Measurements from ENCODE around the gene RBM20. TPM values are rescaled to one million over a fixed set of nuclear protein-coding genes. Genes with fewer than 3 reads are reported as not detected.

RBM20 gene
- total RNA-seq, 1 donor from 2014 or later, result 0.13 TPM

GRCh38 chr10:110671788-110672579 is 27.8 kb downstream of the RBM20 start:
- DNase-seq (ENCODE audit: low read depth, low spot score), result peak; percentile 36

DNA sequence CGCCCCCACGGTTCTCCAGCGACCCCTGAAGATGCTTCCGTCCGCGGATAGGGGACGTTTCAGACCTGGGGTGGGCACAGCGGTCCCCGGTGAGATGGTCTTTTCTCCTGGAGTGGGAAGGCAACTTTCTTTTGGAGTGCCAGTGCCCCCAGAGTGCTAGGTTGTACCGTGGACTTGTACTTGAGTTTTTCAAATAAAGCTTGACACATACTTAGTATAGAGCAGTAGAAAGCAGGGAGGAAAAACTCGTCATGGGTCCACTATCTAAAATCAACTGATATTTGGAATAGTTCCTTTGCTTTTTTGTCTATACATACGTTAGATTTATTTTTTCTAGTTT is 28.4 kb downstream of the RBM20 start:
- no peak for DNase-seq (ENCODE audit: low read depth, low spot score)

- DNase-seq (ENCODE audit: low read depth, low spot score), result no peak
Observed at GRCh38 chr10:110676016-110676415, 31.9 kb downstream of the RBM20 start.

DNA sequence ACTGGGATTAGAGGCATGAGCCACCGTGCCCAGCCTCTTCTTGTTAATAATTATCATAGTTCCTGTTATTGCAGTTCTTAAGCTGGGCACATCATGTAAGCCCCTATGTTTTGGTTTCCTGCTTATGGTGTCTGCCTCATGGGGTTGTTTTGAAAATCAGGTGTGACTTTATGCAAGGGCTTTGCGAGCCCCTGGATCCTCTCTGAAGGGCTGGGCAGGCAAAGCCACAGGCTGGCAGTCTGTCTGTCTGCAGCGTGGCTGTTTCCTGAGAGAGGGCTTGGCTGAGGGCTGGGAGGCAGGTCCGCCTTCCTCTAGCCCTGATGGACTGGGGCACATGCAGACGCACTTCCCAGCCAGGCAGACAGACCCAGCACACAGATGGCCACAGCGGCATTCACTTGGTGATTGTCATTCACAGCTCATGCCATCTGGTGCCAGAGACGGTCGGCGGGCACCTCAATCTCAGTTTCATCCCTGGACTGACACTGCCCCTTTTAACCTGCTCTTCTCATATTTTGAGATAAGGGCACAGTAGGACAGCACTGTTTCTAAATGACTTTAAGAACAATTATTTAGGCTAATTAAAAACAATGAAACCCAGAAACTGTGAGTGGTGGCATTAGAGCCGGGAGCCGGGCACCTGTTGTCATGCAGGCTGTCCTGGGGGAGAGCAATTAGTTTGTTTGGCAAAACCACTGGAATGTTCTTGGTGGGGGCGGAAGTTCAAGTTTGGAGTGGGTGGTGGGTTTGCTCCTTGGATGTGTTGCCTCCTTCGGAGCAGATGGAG is 35.5 kb downstream of the RBM20 start:
- no peak for DNase-seq (ENCODE audit: low read depth, low spot score)

DNA sequence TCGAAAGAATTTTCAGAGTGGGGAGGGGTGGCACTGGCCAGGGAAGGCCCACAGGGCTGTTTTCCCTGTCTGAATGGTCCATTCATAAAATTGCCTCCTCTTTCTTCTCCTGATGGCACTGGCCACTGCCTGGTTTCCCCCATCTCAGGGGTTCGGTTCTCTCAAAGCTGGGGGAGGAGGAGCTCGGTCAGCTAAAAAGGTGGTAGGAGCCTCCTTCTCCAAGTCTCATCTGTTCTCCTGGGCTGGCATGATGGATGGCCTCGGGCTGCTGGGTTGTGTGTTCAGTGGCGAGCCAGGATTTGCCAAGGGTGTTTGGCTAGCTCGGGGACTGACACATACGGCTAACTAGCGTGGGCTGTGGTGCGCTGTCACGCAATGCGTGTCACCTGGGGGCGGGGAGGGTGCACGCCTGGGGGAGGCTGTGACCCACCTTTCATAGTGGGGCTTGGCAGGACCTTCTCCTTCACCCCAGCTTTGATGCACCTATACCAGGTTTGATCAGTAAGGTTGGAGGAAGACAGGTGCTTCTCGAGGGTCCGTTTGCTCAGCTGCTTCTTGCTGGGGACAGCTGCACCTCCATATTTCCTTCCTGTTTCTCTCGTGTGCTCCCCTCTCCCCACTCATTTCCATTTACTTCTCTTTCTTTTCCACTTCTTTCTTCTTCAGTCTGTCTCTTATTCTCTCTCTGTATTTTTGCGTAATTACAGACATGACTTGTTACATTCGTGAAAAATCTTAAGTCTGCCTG is 36.3 kb downstream of the RBM20 start:
- DNase-seq (ENCODE audit: low read depth, low spot score), result no peak

DNA sequence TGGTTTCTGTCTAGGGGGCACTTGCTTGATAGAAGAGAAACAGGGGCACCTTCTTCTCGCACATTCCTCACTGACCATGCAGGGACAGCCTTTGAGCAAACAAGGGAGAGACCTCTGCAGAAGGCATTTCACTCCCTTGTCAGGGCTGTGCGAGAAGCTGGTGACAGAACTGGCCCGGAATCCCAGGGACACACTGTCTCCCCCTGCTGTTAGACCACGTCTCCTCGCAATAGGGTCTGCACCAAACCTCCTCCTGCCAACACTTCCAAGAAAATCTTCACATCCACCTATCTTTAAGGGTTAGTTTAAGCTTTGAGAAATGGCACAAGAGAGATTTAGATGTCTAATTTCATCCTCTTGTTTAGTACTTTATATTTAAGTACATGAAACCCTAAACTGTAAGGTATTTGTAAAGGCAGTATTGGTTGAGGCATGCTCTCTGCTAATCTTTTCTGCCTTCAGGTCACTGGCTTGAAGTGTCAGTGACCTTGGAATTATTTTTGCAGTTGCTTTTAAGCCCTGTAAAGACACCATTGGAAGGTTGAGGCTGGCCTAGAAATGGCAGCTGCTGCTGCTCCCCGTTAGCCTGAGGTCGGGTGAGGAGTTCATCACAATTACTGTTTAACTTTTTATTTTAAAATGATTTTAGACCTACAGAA is 37.0 kb downstream of the RBM20 start:
- no peak for DNase-seq (ENCODE audit: low read depth, low spot score)

DNA sequence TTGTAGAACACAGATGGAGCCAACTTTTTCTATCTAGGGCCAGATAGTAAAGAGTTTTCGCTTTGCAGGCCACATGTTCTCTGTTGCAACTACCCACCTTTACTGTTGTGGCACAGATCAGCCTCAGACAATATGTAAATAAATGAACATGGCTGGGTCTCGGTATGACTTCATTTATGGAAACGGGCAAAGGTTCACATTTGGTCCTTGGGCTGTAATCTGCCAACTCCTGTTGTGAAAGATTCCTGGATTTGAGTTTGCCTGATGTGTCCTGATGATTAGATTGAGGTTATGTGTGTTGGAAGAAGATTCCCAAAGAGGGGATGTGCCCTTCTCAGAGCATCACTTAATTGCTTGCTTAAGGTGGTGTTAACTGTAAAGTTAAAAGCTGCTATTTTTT is 38.2 kb downstream of the RBM20 start:
- DNase-seq (ENCODE audit: low read depth, low spot score), result no peak

- DNase-seq (ENCODE audit: low read depth, low spot score), result no peak
Observed at GRCh38 chr10:110684800-110685446, 40.8 kb downstream of the RBM20 start.

GRCh38 chr10:110686047-110686446 is 41.9 kb downstream of the RBM20 start:
- DNase-seq (ENCODE audit: low read depth, low spot score), result no peak

- no peak for DNase-seq (ENCODE audit: low read depth, low spot score)
Observed at GRCh38 chr10:110686949-110687348, 42.8 kb downstream of the RBM20 start.

- DNase-seq (ENCODE audit: low read depth, low spot score), result no peak
Observed at GRCh38 chr10:110687400-110687799, 43.3 kb downstream of the RBM20 start.

DNA sequence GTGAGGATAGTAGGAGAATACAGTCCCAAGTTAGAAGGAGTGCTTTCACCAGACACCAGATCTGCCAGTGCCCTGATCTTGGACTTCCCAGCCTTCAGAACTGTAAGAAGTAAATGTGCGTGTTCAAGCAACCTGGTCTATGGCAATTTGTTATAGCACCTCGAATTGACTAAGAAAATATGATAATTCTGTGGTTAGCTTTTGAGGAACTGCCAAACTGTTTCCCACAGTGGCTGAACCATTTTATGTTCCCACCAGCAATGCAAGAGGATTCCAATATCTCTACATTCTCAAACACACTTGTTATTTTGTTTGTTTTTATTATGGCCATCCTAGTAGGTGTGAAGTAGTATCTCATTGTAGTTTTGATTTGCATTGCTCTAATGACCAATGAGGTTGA is 47.0 kb downstream of the RBM20 start:
- DNase-seq (ENCODE audit: low read depth, low spot score), result no peak

DNA sequence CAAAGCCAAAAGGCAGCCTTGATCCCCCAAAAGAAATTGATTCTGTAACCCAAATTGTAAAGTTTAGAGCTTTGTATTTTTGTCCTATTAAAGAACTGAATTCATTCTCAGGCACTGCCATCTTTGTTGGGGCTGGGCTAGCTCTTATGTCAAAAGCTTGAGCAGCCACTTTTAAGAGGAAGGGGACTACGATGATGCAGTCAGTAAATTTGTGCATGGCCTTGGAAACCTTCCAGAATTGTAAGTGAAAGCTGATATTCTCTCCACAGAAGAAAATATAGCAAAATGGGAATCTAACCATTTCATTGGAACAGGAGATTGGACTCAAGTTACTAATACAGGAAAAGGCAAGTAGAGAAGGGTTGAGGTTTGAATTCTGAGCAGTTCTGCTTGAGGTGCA is 50.1 kb downstream of the RBM20 start:
- no peak for DNase-seq (ENCODE audit: low read depth, low spot score)

GRCh38 chr10:110694820-110695538 is 50.8 kb downstream of the RBM20 start:
- no peak for DNase-seq (ENCODE audit: low read depth, low spot score)

DNA sequence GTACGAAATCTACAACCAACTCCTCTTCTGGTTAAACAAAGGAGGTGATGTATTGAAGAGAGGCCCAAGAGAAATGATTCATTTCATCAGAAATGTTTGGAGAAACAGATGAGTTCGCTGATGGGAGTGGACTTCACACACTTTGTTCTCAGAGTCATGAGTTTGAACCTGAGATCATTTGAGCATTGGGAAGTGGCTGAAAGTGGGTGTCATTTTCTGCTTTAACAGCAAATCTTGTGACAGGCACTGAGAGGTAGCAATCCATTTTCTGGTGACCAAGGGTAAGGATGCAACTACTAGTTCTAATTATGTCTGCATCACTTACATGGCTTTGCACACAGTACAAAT is 51.4 kb downstream of the RBM20 start:
- DNase-seq (ENCODE audit: low read depth, low spot score), result no peak

DNA sequence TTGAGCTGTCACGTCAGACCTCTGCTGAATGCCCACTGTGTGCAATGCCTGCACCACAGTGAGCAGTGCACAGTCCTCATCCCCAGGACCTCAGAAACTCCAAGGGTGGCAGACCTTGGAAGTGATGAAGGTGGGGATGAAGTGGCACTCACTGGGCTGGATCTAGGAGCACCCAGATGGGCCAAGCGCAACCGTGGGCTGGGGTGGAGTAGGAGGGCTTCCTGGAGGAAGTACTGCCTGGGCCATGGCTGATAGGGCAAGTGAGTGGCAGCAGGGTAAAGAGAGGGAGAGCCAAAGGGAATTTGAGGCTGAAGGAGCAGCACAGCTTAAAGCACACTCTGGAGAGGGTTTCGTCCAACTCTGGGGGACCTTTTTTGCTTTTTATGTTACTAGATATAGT is 52.3 kb downstream of the RBM20 start:
- no peak for DNase-seq (ENCODE audit: low read depth, low spot score)

DNA sequence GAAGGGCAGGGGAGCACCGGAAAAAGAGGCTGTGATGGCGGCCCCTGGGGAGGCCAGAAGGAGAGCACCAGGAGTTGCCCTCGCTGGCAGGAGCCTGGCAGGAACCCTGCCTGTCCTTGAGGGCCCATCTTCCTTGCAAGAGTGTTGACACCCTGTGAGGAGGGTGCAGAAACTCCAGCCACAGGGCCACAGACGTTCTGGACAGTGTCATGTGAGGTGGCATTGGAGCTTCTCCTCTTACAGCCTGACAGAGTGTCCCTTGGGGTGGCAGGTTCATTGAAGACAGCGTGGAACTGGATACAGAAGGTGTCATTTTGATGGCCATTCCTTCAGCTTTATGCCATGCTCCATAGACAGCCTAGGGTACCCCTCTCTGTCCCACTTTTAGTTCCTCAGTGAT is 54.2 kb downstream of the RBM20 start:
- no peak for DNase-seq (ENCODE audit: low read depth, low spot score)

DNA sequence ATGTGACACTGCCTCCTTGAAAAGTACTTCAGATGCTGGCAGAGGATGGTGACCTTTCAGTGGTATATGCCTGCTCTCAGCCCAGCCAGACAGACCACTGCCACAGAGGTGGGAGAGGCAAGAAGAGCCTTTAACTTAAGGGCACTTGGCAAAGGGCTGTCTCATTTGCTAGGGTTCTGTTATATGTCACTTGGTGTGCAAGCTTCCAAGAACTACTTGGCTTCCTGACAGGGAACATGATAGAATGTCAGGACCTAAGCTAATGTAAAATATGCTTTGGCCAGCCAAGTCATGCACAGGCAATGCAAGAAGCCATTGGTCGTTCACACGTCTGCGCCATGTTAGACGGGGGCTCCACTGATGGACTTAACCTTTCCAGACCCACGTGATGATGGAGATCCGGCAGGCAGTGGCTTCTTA is 54.7 kb downstream of the RBM20 start:
- no peak for DNase-seq (ENCODE audit: low read depth, low spot score)

DNA sequence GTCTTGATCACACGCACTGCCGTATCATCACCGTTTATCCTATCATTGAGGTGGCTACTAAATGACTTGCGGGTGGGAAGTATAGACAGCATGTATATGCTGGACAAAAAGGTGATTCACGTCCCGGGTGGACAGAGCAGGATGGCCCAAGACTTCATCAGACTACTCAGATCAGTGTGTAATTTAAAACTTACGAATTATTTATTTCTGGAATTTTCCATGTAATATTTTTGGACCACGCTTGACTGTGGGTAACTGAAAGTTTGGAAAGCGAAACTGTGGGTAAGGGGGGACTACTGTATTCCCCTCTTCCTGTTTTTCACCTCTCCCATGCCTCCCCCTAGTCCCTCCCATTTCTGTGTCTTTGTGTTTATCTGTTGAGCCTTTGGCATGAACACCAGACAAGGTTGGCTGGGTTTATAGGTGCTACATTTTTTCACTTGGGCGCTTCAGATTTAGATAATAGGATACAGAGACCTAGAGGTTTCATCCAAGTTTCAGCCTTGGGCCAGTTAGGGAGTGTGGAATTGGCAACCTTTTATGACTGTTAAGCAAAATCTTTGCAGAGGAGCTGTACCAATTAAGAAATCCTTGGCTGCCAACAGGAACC is 55.8 kb downstream of the RBM20 start:
- no peak for DNase-seq (ENCODE audit: low read depth, low spot score)

- DNase-seq (ENCODE audit: low read depth, low spot score), result no peak
Observed at GRCh38 chr10:110700947-110701616, 56.9 kb downstream of the RBM20 start.

Data from pulmonary artery endothelial cell (primary cell).